ENCODE measurements around the gene LCOR. TPM values are rescaled to one million over a fixed set of nuclear protein-coding genes. Genes with fewer than 3 reads are reported as not detected.

The LCOR gene
- total and polyA plus RNA-seq, 2 of the 13 experiments (the other 11 are each of a cell fraction or from before 2014, with no cell fraction given): 12.4 to 23.7 TPM

DNA sequence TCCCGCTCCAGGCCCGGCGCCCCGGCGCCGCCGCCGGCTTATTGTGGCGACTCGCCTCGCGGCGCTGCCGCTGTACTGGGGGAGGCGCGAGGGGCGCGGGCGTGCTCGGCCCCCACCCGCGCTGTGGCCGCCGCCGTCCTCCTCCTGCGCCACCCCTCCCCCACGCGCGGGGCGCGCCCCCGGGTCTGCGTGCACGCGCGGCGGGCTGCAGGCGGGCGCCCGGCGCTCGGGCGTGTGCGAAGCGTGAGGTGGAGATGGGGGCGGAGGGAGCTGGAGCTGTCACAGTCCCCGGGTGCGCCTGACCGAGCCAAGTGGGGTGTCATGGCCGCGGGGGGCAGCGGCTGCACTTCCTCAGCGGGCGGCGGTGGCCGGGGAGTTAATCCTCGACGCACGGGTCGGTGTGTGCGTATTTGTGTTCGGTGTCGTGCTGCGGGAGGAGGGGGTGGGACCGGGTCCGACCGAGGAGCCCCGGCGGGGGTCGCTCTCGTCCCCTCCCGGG is 672 bp downstream of the LCOR start (continued):
- TF ChIP-seq U2AF1 (optimal IDR thresholded peaks at IDR 0.05; ENCODE audit: low read depth, low read length) (no peak), SRY (CRISPR knock-in tag; IDR thresholded peaks at IDR 0.05) (no peak), FIP1L1 (IDR thresholded peaks at IDR 0.05; ENCODE audit: borderline replicate concordance, insufficient read depth, low read depth, low read length) (no peak), RELA (CRISPR knock-in tag; IDR thresholded peaks at IDR 0.05) (no peak), HOXA5 (CRISPR knock-in tag; IDR thresholded peaks at IDR 0.05) (peak; percentile 45; the same call in 1 of the 2 replicates), ZNF775 (CRISPR knock-in tag; IDR thresholded peaks at IDR 0.05; ENCODE audit: borderline replicate concordance) (no peak), GTF2F1 (IDR thresholded peaks at IDR 0.05; ENCODE audit: low read length) (no peak), ZMYM3 (CRISPR knock-in tag; IDR thresholded peaks at IDR 0.05) (0 out of 2 replicates have a peak, but pooled peaks have one; percentile 9), KDM1A (CRISPR knock-in tag; IDR thresholded peaks at IDR 0.05) (no peak), PCBP1 (IDR thresholded peaks at IDR 0.05; ENCODE audit: borderline replicate concordance, low read depth, low read length) (no peak), PHB2 (IDR thresholded peaks at IDR 0.05; ENCODE audit: partially characterized antibody) (no peak)
- TF ChIP-seq, protein P1, sequence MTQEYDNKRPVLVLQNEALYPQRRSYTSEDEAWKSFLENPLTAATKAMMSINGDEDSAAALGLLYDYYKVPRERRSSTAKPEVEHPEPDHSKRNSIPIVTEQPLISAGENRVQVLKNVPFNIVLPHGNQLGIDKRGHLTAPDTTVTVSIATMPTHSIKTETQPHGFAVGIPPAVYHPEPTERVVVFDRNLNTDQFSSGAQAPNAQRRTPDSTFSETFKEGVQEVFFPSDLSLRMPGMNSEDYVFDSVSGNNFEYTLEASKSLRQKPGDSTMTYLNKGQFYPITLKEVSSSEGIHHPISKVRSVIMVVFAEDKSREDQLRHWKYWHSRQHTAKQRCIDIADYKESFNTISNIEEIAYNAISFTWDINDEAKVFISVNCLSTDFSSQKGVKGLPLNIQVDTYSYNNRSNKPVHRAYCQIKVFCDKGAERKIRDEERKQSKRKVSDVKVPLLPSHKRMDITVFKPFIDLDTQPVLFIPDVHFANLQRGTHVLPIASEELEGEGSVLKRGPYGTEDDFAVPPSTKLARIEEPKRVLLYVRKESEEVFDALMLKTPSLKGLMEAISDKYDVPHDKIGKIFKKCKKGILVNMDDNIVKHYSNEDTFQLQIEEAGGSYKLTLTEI (CRISPR knock-in tag; conservative IDR thresholded peaks at IDR 0.05): no peak
- TF ChIP-seq, protein P2, sequence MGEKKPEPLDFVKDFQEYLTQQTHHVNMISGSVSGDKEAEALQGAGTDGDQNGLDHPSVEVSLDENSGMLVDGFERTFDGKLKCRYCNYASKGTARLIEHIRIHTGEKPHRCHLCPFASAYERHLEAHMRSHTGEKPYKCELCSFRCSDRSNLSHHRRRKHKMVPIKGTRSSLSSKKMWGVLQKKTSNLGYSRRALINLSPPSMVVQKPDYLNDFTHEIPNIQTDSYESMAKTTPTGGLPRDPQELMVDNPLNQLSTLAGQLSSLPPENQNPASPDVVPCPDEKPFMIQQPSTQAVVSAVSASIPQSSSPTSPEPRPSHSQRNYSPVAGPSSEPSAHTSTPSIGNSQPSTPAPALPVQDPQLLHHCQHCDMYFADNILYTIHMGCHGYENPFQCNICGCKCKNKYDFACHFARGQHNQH (CRISPR knock-in tag; IDR thresholded peaks at IDR 0.05): no peak
- TF ChIP-seq, protein P3, sequence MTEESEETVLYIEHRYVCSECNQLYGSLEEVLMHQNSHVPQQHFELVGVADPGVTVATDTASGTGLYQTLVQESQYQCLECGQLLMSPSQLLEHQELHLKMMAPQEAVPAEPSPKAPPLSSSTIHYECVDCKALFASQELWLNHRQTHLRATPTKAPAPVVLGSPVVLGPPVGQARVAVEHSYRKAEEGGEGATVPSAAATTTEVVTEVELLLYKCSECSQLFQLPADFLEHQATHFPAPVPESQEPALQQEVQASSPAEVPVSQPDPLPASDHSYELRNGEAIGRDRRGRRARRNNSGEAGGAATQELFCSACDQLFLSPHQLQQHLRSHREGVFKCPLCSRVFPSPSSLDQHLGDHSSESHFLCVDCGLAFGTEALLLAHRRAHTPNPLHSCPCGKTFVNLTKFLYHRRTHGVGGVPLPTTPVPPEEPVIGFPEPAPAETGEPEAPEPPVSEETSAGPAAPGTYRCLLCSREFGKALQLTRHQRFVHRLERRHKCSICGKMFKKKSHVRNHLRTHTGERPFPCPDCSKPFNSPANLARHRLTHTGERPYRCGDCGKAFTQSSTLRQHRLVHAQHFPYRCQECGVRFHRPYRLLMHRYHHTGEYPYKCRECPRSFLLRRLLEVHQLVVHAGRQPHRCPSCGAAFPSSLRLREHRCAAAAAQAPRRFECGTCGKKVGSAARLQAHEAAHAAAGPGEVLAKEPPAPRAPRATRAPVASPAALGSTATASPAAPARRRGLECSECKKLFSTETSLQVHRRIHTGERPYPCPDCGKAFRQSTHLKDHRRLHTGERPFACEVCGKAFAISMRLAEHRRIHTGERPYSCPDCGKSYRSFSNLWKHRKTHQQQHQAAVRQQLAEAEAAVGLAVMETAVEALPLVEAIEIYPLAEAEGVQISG (CRISPR knock-in tag; IDR thresholded peaks at IDR 0.05): no peak
- TF ChIP-seq, protein P4, sequence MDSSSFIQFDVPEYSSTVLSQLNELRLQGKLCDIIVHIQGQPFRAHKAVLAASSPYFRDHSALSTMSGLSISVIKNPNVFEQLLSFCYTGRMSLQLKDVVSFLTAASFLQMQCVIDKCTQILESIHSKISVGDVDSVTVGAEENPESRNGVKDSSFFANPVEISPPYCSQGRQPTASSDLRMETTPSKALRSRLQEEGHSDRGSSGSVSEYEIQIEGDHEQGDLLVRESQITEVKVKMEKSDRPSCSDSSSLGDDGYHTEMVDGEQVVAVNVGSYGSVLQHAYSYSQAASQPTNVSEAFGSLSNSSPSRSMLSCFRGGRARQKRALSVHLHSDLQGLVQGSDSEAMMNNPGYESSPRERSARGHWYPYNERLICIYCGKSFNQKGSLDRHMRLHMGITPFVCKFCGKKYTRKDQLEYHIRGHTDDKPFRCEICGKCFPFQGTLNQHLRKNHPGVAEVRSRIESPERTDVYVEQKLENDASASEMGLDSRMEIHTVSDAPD (CRISPR knock-in tag; IDR thresholded peaks at IDR 0.05): no peak
- TF ChIP-seq, protein P5, sequence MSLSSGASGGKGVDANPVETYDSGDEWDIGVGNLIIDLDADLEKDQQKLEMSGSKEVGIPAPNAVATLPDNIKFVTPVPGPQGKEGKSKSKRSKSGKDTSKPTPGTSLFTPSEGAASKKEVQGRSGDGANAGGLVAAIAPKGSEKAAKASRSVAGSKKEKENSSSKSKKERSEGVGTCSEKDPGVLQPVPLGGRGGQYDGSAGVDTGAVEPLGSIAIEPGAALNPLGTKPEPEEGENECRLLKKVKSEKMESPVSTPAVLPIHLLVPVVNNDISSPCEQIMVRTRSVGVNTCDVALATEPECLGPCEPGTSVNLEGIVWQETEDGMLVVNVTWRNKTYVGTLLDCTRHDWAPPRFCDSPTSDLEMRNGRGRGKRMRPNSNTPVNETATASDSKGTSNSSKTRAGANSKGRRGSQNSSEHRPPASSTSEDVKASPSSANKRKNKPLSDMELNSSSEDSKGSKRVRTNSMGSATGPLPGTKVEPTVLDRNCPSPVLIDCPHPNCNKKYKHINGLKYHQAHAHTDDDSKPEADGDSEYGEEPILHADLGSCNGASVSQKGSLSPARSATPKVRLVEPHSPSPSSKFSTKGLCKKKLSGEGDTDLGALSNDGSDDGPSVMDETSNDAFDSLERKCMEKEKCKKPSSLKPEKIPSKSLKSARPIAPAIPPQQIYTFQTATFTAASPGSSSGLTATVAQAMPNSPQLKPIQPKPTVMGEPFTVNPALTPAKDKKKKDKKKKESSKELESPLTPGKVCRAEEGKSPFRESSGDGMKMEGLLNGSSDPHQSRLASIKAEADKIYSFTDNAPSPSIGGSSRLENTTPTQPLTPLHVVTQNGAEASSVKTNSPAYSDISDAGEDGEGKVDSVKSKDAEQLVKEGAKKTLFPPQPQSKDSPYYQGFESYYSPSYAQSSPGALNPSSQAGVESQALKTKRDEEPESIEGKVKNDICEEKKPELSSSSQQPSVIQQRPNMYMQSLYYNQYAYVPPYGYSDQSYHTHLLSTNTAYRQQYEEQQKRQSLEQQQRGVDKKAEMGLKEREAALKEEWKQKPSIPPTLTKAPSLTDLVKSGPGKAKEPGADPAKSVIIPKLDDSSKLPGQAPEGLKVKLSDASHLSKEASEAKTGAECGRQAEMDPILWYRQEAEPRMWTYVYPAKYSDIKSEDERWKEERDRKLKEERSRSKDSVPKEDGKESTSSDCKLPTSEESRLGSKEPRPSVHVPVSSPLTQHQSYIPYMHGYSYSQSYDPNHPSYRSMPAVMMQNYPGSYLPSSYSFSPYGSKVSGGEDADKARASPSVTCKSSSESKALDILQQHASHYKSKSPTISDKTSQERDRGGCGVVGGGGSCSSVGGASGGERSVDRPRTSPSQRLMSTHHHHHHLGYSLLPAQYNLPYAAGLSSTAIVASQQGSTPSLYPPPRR (CRISPR knock-in tag; IDR thresholded peaks at IDR 0.05; ENCODE audit: borderline replicate concordance): no peak
